Chondrocyte (in vitro differentiated cells): ENCODE results near the gene DLL4. TPM values are rescaled to one million over a fixed set of nuclear protein-coding genes. Genes with fewer than 3 reads are reported as not detected.

ENCODE experiments used
- DNase-seq: peaks from one replicate; pipeline ENCODE4 v3.0.0; 2021; ENCODE audit warnings: mixed read lengths, low spot score
- H3K27ac Mint-ChIP-seq: one replicate; pipeline ENCODE4 v1.8.0; 2021; ENCODE audit warnings: mild to moderate bottlenecking, moderate library complexity, mixed read lengths; ENCODE audit not compliant: unreplicated experiment
- H3K27me3 Mint-ChIP-seq: 2 replicates; pipeline ENCODE4 v1.8.0; 2021; ENCODE audit warnings: low read depth, mixed read lengths
- H3K36me3 Mint-ChIP-seq: 2 replicates; pipeline ENCODE4 v1.8.0; 2021; ENCODE audit warnings: low read depth, mixed read lengths
- H3K4me1 Mint-ChIP-seq: 2 replicates; pipeline ENCODE4 v1.8.0; 2021; ENCODE audit warnings: low read depth, mild to moderate bottlenecking, mixed read lengths
- H3K4me3 Mint-ChIP-seq: one replicate; pipeline ENCODE4 v1.8.0; 2021; ENCODE audit warnings: mild to moderate bottlenecking, moderate library complexity, mixed read lengths; ENCODE audit not compliant: unreplicated experiment
- H3K9me3 Mint-ChIP-seq: 2 replicates; pipeline ENCODE4 v1.8.0; 2021; ENCODE audit warnings: low read depth, mixed read lengths
- CTCF ChIP-seq: fragments of 200-600 bp; sonication (generic); IDR thresholded peaks from 2 replicates; pipeline ENCODE4 v1.5.0; 2021; ENCODE audit warnings: antibody characterized with exemption, mild to moderate bottlenecking, moderate library complexity
- total RNA-seq: library from RNA; stranded (reverse); gene quantifications from 3 replicates; pipeline ENCODE4 v1.2.1, GENCODE V29; 2021

DLL4 gene
- total RNA-seq, 1 donor from 2014 or later = 0.45 TPM

GRCh38 chr15:40918146-40918798 is 10.9 kb upstream of the DLL4 start:
- Mint-ChIP-seq H3K4me1 (no peaks in the 10 kb centered on the region), H3K36me3 (no peaks in the 10 kb centered on the region), H3K27me3 (no peaks in the 10 kb centered on the region), H3K9me3 (no peaks in the 10 kb centered on the region), H3K27ac (no peak overlapping the region), H3K4me3 (no peak overlapping the region)
- DNase-seq = no peak
- TF ChIP-seq CTCF = no peak

- no peaks in the 10 kb centered on the region for H3K27me3 Mint-ChIP-seq
Measured at GRCh38 chr15:40918799-40919392, 10.2 kb upstream of the DLL4 start.

DNA sequence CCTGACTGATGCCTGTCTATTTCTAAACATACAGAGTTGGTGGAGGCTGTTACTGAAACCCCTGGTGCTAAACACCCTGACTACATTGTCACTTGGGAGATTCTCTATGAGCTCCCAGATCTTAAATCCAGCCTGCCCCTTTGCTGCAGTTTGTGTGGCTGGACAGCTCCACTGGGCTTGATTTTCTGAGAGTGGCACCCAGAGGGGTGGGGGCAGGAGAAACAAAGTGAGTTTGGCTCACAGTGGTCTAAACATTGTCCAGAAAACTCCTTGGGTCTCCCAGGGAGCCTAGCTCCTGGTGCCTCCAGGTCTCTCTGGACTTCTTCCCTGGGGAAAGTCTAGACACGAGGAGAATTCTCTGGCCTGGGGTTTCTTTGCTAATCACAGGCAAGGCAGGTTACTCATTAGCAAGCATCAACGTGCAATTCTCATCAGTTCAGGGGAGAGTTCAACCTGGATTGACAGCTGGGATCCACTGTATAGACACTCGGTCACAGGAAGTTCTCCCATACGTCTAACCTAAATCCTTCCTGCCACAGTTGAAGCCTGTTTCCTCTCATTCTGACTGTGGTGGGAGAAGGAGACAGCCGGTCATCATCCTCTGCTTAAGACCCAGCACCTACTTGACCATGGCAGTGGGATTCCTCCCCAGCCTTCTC is 7.1 kb upstream of the DLL4 start:
- no peaks in the 10 kb centered on the region for H3K36me3 Mint-ChIP-seq
- H3K4me1 Mint-ChIP-seq = peaks cover 9% of the 10 kb centered on the region
- H3K4me3 Mint-ChIP-seq = no peak overlapping the region
- no peak overlapping the region for H3K27ac Mint-ChIP-seq
- no peaks in the 10 kb centered on the region for H3K9me3 Mint-ChIP-seq
- TF ChIP-seq CTCF = no peak
- H3K27me3 Mint-ChIP-seq = peaks cover 11% of the 10 kb centered on the region
- no peak for DNase-seq

More at GRCh38 chr15:40918799-40919392, 10.2 kb upstream of the DLL4 start:
- H3K36me3 Mint-ChIP-seq = no peaks in the 10 kb centered on the region
- TF ChIP-seq CTCF = no peak
- DNase-seq = no peak
- no peak overlapping the region for H3K27ac Mint-ChIP-seq
- no peaks in the 10 kb centered on the region for H3K9me3 Mint-ChIP-seq
- H3K4me1 Mint-ChIP-seq = no peaks in the 10 kb centered on the region
- no peak overlapping the region for H3K4me3 Mint-ChIP-seq

DNA sequence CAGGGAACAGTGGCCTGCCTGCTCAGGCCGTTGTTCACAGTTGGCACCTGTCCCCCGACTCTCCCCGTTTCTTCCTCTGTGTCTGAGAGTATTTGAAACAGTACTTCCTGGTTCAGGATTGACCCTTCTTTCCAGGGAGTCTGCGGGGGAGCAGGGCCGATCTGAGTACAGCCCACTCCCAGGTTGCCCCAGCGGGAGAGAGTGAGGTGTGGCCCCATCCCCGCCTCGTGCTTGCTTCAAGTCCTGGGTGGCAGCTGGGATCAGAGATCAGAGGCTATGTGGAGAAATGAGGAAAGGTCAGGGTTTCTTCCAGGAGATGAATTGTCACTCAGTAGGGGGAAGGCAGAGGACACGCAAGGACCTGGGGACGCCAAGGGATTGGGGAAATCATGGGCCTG is 6.5 kb upstream of the DLL4 start:
- Mint-ChIP-seq H3K9me3 (no peaks in the 10 kb centered on the region), H3K27me3 (peaks cover 14% of the 10 kb centered on the region), H3K36me3 (no peaks in the 10 kb centered on the region), H3K4me3 (no peak overlapping the region), H3K27ac (no peak overlapping the region), H3K4me1 (peaks cover 12% of the 10 kb centered on the region)
- DNase-seq = no peak
- TF ChIP-seq CTCF = no peak

DNA sequence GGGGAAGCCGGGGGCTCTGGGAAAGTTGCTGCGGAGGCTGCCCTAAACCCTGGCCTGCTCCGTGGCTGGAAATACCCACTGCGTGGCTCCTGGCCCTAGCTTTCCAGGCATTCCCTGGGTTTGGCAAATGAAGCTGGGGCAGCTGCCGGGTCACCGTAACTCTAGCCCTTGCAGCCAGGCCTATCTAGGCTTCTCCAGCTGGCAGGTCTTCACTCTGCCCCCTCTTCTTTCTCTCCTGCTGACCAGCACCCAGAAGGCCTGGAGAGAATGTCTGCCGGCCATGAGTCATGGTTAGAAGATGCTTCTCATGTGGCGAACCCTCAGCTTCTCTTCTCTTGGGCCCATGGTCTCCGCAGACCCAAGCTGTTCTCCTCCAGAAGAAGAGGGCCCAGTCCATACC is 5.6 kb upstream of the DLL4 start:
- Mint-ChIP-seq H3K4me3 (no peak overlapping the region), H3K27me3 (peaks cover 14% of the 10 kb centered on the region), H3K27ac (no peak overlapping the region), H3K4me1 (peaks cover 13% of the 10 kb centered on the region), H3K36me3 (no peaks in the 10 kb centered on the region), H3K9me3 (no peaks in the 10 kb centered on the region)
- DNase-seq = no peak
- TF ChIP-seq CTCF = no peak
